B cell (primary cell): ENCODE data around the gene NFKBIA. TPM values are rescaled to one million over a fixed set of nuclear protein-coding genes. Genes with fewer than 3 reads are reported as not detected.
"Not testable (repeated sequence)": the region's sequence is repeated elsewhere in the genome, so short reads cannot be mapped to it uniquely, and the experiment has no call there.

Source experiments
- ATAC-seq: fragments of 200-7000 bp; cut with Tn5 transposase; one replicate; pipeline ENCODE4 v1.10.0; 2021; ENCODE audit warnings: low read depth, mild to moderate bottlenecking, moderate number of reproducible peaks, moderate library complexity
- CTCF ChIA-PET: fragments of 350-600 bp; sonication (Branson Sonifier 250); formaldehyde crosslinking; loops from one replicate; lab custom pipeline; 2021; ENCODE audit warnings: antibody characterized with exemption, inconsistent platforms; lab: Charles Lee
- POLR2A ChIA-PET: fragments of 350-600 bp; sonication (Branson Sonifier 250); formaldehyde crosslinking; loops from one replicate; lab custom pipeline; 2021; ENCODE audit warnings: antibody characterized with exemption; lab: Charles Lee
- DNase-seq: peaks from one replicate; pipeline ENCODE4 v3.0.0; 2013
- H2AFZ ChIP-seq: 2 replicates; pipeline ENCODE4 v1.6.1; 2012; ENCODE audit warnings: mild to moderate bottlenecking, low read depth, low read length; ENCODE audit not compliant: insufficient read depth, poor library complexity, severe bottlenecking
- H3K27ac ChIP-seq, 2 donors: 1 replicate in 1 of 2; 2 replicates in 1 of 2; pipeline ENCODE4 v1.5.1; 2012 to 2013; ENCODE audit warnings: low read length in 2 of 2, mild to moderate bottlenecking in 2 of 2, moderate library complexity in 1 of 2
- H3K27me3 ChIP-seq, 4 experiments: fragments of 200-600 bp in 1 of 4; sonication (generic) in 1 of 4; replicated peaks in 1 of 4; 1 replicate in 2 of 4; 2 replicates in 2 of 4; pipeline versions ENCODE4 v1.6.1 to v1.7.0; 2013 to 2016; ENCODE audit warnings: low read length in 3 of 4, mild to moderate bottlenecking in 2 of 4, mixed read lengths in 1 of 4, moderate library complexity in 1 of 4; ENCODE audit not compliant: insufficient read depth in 4 of 4, control insufficient read depth in 3 of 4; ENCODE audit errors: control extremely low read depth in 1 of 4
- H3K36me3 ChIP-seq, 2 experiments: replicated peaks in 1 of 2; 1 replicate in 1 of 2; 2 replicates in 1 of 2; pipeline versions ENCODE4 v1.6.1 to v1.7.1; 2013; ENCODE audit warnings: low read length in 1 of 2; ENCODE audit not compliant: insufficient read depth in 2 of 2, control insufficient read depth in 1 of 2; ENCODE audit errors: control extremely low read depth in 1 of 2, extremely low read depth in 1 of 2
- H3K4me1 ChIP-seq, 2 donors: fragments of 200-600 bp in 1 of 2; sonication (generic) in 1 of 2; 1 replicate in 1 of 2; 2 replicates in 1 of 2; pipeline versions ENCODE4 v1.5.1 to v1.6.1; 2013 to 2017; ENCODE audit warnings: low read length in 2 of 2; ENCODE audit not compliant: control insufficient read depth in 2 of 2, insufficient read depth in 2 of 2
- H3K4me2 ChIP-seq: replicated peaks from 2 replicates; pipeline ENCODE3; 2012; ENCODE audit warnings: mild to moderate bottlenecking, low read depth, low read length; ENCODE audit not compliant: poor library complexity, severe bottlenecking
- H3K4me3 ChIP-seq, 5 experiments: fragments of 200-600 bp in 1 of 5; sonication (generic) in 1 of 5; 1 replicate in 3 of 5; 2 replicates in 2 of 5; pipeline versions ENCODE4 v1.5.1 to v1.7.0; 2011 to 2016; ENCODE audit warnings: low read length in 4 of 5, mild to moderate bottlenecking in 4 of 5, low read depth in 2 of 5, control low read depth in 1 of 5, moderate library complexity in 1 of 5; ENCODE audit not compliant: insufficient read depth in 1 of 5; ENCODE audit errors: control extremely low read depth in 1 of 5, extremely low read depth in 1 of 5
- H3K79me2 ChIP-seq: fragments of 200-600 bp; sonication (generic); one replicate; pipeline ENCODE4 v1.6.0; 2016; ENCODE audit warnings: low read length; ENCODE audit not compliant: control insufficient read depth, insufficient read depth
- H3K9ac ChIP-seq: fragments of 200-600 bp; sonication (generic); 2 replicates; pipeline ENCODE4 v1.6.1; 2017; ENCODE audit warnings: mild to moderate bottlenecking, low read length, moderate library complexity
- H3K9me3 ChIP-seq, 3 donors: one replicate each; pipeline versions ENCODE4 v1.6.1 to v1.7.1; 2013; ENCODE audit warnings: low read length in 2 of 3; ENCODE audit not compliant: control insufficient read depth in 2 of 3, insufficient read depth in 1 of 3; ENCODE audit errors: control extremely low read depth in 1 of 3
- H4K20me1 ChIP-seq: 2 replicates; pipeline ENCODE4 v1.6.0; 2012; ENCODE audit warnings: mild to moderate bottlenecking, low read length; ENCODE audit not compliant: insufficient read depth, control insufficient read depth, poor library complexity, severe bottlenecking
- H3K27ac Mint-ChIP-seq: one replicate; pipeline ENCODE4 v1.8.0; 2021; ENCODE audit warnings: mixed read lengths
- H3K27me3 Mint-ChIP-seq: one replicate; pipeline ENCODE4 v1.8.0; 2021; ENCODE audit warnings: mixed read lengths
- H3K4me1 Mint-ChIP-seq: one replicate; pipeline ENCODE4 v1.8.0; 2021; ENCODE audit warnings: mixed read lengths
- H3K4me3 Mint-ChIP-seq: one replicate; pipeline ENCODE4 v1.8.0; 2021; ENCODE audit warnings: mixed read lengths
- H3K9me3 Mint-ChIP-seq: one replicate; pipeline ENCODE4 v1.8.0; 2022; ENCODE audit warnings: mixed read lengths; ENCODE audit not compliant: insufficient read depth
- EZH2 ChIP-seq: IDR thresholded peaks from 2 replicates; pipeline ENCODE4 v1.6.1; 2012; ENCODE audit warnings: borderline replicate concordance, low read depth, mild to moderate bottlenecking, moderate library complexity, low read length; ENCODE audit not compliant: insufficient read depth, poor library complexity, severe bottlenecking
- WGBS: methylation state at CpG from one replicate; pipeline ENCODE4 v1.1.5; 2013; ENCODE audit warnings: missing lambda C conversion rate; ENCODE audit not compliant: insufficient coverage; 5-methylcytosine and 5-hydroxymethylcytosine counted together
- intact Hi-C: fragments of 100-400 bp; cut with micrococcal nuclease; formaldehyde crosslinking; loops from one replicate; pipeline ENCODE4 v1.10.0; 2022
- polyA plus RNA-seq: library from polyadenylated mRNA; depleted of rRNA; stranded (reverse); fragments of >200 nt; gene quantifications from 2 replicates; pipeline ENCODE4 v1.2.3, GENCODE V29; 2012
- total RNA-seq, 2 donors: library from RNA; stranded (reverse); fragments of 120-200 nt in 1 of 2; gene quantifications; 1 replicate in 1 of 2; 2 replicates in 1 of 2; pipeline versions ENCODE4 v1.2.3 to v1.2.4, GENCODE V29; 2013 to 2022
- TF ChIP-seq, protein P1 (sequence below): fragments of 200-600 bp; IDR thresholded peaks from one replicate; pipeline ENCODE4 v1.8.0; 2022; ENCODE audit warnings: antibody characterized with exemption, mild to moderate bottlenecking

Gene NFKBIA
- total and polyA plus RNA-seq, 2 donors (not counting 1 experiment from before 2014, with no cell fraction given), result 308 to 3,195 TPM

GRCh38 chr14:35355981-35356841 is 48.3 kb downstream of the NFKBIA start:
- H3K4me3 Mint-ChIP-seq, result no peak overlapping the region
- Histone ChIP-seq H3K4me2 (no peak overlapping the region), H3K9me3 (no peaks in the 10 kb centered on the region), H3K27me3 (no peaks in the 10 kb centered on the region), H3K79me2 (no peaks in the 10 kb centered on the region), H3K36me3 (no peaks in the 10 kb centered on the region), H3K4me1 (peaks cover 5 to 7% of the 10 kb centered on the region in 2 donors), H2AFZ (no peak overlapping the region), H3K27ac (no peak overlapping the region), H3K4me3 (no peak overlapping the region), H4K20me1 (no peaks in the 10 kb centered on the region), H3K9ac (no peak overlapping the region)
- H3K27me3 Mint-ChIP-seq, result no peaks in the 10 kb centered on the region
- CTCF ChIA-PET, result no interaction called here
- H3K4me1 Mint-ChIP-seq, result peaks cover 3% of the 10 kb centered on the region
- POLR2A ChIA-PET, result no interaction called here
- ATAC-seq (no peak), DNase-seq (no peak)
- 67% methylated on average over 3 of the region's 5 CpGs for WGBS
- intact Hi-C loops, result no loop called here
- no peak overlapping the region for H3K27ac Mint-ChIP-seq
- no peaks in the 10 kb centered on the region for H3K9me3 Mint-ChIP-seq
- TF ChIP-seq EZH2, result no peak
- TF ChIP-seq, protein P1, sequence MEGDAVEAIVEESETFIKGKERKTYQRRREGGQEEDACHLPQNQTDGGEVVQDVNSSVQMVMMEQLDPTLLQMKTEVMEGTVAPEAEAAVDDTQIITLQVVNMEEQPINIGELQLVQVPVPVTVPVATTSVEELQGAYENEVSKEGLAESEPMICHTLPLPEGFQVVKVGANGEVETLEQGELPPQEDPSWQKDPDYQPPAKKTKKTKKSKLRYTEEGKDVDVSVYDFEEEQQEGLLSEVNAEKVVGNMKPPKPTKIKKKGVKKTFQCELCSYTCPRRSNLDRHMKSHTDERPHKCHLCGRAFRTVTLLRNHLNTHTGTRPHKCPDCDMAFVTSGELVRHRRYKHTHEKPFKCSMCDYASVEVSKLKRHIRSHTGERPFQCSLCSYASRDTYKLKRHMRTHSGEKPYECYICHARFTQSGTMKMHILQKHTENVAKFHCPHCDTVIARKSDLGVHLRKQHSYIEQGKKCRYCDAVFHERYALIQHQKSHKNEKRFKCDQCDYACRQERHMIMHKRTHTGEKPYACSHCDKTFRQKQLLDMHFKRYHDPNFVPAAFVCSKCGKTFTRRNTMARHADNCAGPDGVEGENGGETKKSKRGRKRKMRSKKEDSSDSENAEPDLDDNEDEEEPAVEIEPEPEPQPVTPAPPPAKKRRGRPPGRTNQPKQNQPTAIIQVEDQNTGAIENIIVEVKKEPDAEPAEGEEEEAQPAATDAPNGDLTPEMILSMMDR, result no peak

GRCh38 chr14:35355235-35355634 is 49.3 kb downstream of the NFKBIA start:
- H3K27ac Mint-ChIP-seq, H3K36me3 ChIP-seq, H3K9me3 Mint-ChIP-seq, H3K27me3 ChIP-seq, ATAC-seq, H3K79me2 ChIP-seq, DNase-seq, POLR2A ChIA-PET, H4K20me1 ChIP-seq, CTCF ChIA-PET, H3K4me2 ChIP-seq, H2AFZ ChIP-seq, H3K27me3 Mint-ChIP-seq, H3K9me3 ChIP-seq, intact Hi-C loops, H3K4me1 ChIP-seq, H3K4me3 ChIP-seq, H3K9ac ChIP-seq, H3K4me3 Mint-ChIP-seq, H3K27ac ChIP-seq, H3K4me1 Mint-ChIP-seq: not testable (repeated sequence)
- 96% methylated on average over 6 of the region's 6 CpGs for WGBS
